Ishikawa (cell line): ENCODE data around the gene RGL4.

Experiments
- RAD21 ChIP-seq: IDR thresholded peaks from 2 replicates; pipeline ENCODE4 v1.6.1; 2012; ENCODE audit warnings: low read depth
- YY1 ChIP-seq: IDR thresholded peaks from 2 replicates; pipeline ENCODE4 v1.6.1; 2012; ENCODE audit warnings: low read depth
- ZBTB7A ChIP-seq: IDR thresholded peaks from 2 replicates; pipeline ENCODE4 v1.6.1; 2012; ENCODE audit warnings: low read depth

GRCh38 chr22:23696326-23696851 is 5.6 kb downstream of the RGL4 start:
- TF ChIP-seq YY1 (no peak), RAD21 (no peak), ZBTB7A (no peak)
